ENCODE measurements around the gene CXXC5.

Gene CXXC5

DNA sequence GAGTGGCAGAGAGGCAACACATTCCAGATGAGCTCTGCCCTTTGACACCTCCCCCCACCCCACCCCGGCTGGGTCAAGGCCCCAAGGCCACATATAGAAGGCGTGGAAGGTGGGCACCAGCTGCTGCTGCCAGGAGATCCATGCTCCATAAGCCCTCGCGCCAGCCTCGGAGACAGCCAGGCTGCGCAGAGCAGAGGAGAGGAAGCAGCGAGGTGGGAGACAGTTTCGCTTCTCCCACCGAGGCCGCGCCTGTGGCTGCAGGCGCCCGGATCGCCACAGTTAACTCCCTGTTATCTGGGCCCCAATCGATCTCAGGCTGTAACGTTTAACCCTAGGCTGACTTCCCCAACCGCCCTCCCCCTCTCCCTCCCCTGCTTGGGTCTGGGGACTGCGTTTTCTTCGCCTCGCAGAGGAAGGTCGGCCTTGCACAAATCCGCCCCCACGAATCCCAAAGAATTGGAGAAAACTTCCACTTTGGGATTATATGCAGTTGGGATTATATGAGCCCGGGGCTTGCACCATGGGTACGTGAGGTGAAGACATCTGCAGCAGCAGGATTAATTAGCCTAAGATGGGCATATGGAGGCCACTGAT lies 1.1 kb upstream of the CXXC5 start:
- H3K27me3 ChIP-seq (replicated peaks), result no peaks in the 10 kb centered on the region
- H3K4me3 ChIP-seq (ENCODE audit: low read depth, low read length), result peak overlapping the region; percentile 87
- in situ Hi-C loops (cut with HindIII; ENCODE audit: low pct_ligation_motif_present, low sequenced_read_pairs), result loop anchor here (25.0 kb wide), 1 partner anchor 115 kb away; no protein-coding TSS in a partner anchor
- TF ChIP-seq, protein P1, sequence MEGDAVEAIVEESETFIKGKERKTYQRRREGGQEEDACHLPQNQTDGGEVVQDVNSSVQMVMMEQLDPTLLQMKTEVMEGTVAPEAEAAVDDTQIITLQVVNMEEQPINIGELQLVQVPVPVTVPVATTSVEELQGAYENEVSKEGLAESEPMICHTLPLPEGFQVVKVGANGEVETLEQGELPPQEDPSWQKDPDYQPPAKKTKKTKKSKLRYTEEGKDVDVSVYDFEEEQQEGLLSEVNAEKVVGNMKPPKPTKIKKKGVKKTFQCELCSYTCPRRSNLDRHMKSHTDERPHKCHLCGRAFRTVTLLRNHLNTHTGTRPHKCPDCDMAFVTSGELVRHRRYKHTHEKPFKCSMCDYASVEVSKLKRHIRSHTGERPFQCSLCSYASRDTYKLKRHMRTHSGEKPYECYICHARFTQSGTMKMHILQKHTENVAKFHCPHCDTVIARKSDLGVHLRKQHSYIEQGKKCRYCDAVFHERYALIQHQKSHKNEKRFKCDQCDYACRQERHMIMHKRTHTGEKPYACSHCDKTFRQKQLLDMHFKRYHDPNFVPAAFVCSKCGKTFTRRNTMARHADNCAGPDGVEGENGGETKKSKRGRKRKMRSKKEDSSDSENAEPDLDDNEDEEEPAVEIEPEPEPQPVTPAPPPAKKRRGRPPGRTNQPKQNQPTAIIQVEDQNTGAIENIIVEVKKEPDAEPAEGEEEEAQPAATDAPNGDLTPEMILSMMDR (IDR thresholded peaks at IDR 0.05; ENCODE audit: low read depth, low read length, missing control alignments), result no peak
- DNase-seq, result no peak
- no peak overlapping the region for H3K27ac ChIP-seq
- no peaks in the 10 kb centered on the region for H3K36me3 ChIP-seq (replicated peaks)

GRCh38 chr5:139647506-139648204 lies 494 bp upstream of the CXXC5 start:
- in situ Hi-C loops (cut with HindIII; ENCODE audit: low pct_ligation_motif_present, low sequenced_read_pairs), result loop anchor here (25.0 kb wide), 1 partner anchor 115 kb away; no protein-coding TSS in a partner anchor
- Histone ChIP-seq H3K36me3 (replicated peaks) (no peaks in the 10 kb centered on the region), H3K27me3 (replicated peaks) (no peaks in the 10 kb centered on the region), H3K27ac (no peak overlapping the region), H3K4me3 (ENCODE audit: low read depth, low read length) (peak overlapping the region; percentile 87)
- TF ChIP-seq, protein P1 (IDR thresholded peaks at IDR 0.05; ENCODE audit: low read depth, low read length, missing control alignments), result no peak
- no peak for DNase-seq

DNA sequence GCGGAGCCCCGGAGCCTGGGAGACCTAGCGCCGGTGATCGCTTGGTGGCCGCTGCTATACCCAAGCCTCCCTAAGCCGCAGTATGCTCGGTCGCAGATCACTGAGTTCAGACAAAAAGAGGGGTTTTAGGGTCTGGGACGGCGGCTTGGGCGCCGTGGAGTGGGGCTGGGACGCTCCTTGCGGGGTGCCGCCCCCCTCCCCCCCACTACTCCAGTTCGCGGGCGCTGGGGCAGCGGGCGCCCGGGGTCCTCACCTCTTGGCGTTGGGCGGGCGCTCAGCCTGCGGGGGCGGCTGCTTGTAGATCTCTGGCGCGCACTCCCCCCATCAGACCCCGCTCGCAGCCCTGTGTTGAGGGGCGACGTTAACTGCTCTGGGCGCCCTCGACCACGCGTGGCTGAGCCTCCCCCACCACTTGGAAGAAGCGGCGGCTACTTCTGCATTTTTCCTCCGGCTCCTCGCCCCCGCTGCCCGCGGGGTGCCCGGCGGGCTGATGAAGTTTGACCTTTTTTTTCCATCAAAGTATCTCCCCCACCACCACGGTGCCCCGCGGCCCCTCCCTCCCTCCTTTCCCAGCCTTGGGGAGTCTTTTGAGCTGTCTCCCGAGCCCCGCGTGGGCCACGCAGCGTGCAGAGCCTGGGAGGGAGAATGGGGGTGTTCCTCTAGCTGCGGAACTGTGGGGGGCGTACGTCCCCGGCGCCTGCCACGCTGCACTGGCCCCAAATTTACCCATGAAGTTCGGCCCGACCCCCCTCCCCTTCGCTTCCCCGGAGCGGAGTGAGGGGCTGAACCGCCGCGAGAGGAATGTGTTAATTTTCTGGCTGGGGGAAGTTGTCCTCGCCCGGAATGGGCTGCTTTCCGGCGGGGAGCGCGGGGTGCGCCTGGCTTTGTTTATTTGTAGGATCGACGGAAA lies 1.2 kb downstream of the CXXC5 start:
- no peak for DNase-seq
- in situ Hi-C loops (cut with HindIII; ENCODE audit: low pct_ligation_motif_present, low sequenced_read_pairs), result loop anchor here (25.0 kb wide), 1 partner anchor 113 kb away; no protein-coding TSS in a partner anchor
- H3K27ac ChIP-seq, result no peak overlapping the region

DNA sequence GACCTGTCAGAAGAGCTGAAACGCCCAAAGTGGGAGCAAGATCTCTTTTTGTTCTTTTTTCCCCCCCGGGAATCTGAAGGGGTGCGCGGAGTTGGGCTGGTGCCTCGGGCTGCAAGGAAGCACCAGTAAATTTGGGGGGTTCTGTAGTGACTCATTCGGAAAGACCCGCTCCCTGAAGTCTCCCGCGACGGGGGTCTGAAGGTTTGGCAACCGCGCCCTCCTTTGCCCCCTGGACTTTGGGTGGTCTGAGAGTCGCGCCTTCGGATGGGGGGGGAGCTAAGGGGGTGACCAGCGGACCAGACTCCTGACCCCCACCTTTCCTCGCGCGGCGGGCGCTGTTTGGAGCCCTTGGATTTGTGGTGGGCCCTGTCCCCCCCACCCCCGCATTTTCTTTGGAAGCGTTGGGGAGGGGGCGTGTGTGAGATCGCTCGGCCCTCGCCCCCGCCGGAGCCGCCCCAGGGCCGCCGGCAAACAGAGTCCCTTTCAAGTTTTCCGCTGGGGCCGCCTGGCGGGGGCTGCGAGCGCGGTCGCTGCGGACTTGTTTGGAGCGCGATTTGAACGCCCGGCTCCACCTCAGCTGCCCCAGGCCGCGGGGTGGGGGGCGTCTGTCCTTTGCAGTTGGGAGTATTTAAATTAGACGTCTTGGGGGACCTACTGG lies 2.0 kb downstream of the CXXC5 start:
- TF ChIP-seq, protein P1 (IDR thresholded peaks at IDR 0.05; ENCODE audit: low read depth, low read length, missing control alignments), result peak; percentile 60
- no peaks in the 10 kb centered on the region for H3K27me3 ChIP-seq (replicated peaks)
- no peak for DNase-seq
- in situ Hi-C loops (cut with HindIII; ENCODE audit: low pct_ligation_motif_present, low sequenced_read_pairs), result no loop called here
- peak overlapping the region; percentile 87 for H3K4me3 ChIP-seq (ENCODE audit: low read depth, low read length)
- H3K27ac ChIP-seq, result peak overlapping the region; percentile 13
- H3K36me3 ChIP-seq (replicated peaks), result no peaks in the 10 kb centered on the region

More for the DNA sequence above, 1.2 kb downstream of the CXXC5 start:
- H3K27me3 ChIP-seq (replicated peaks), result no peaks in the 10 kb centered on the region
- TF ChIP-seq, protein P1 (IDR thresholded peaks at IDR 0.05; ENCODE audit: low read depth, low read length, missing control alignments), result peak; percentile 5
- peak overlapping the region; percentile 87 for H3K4me3 ChIP-seq (ENCODE audit: low read depth, low read length)
- H3K36me3 ChIP-seq (replicated peaks), result no peaks in the 10 kb centered on the region

DNA sequence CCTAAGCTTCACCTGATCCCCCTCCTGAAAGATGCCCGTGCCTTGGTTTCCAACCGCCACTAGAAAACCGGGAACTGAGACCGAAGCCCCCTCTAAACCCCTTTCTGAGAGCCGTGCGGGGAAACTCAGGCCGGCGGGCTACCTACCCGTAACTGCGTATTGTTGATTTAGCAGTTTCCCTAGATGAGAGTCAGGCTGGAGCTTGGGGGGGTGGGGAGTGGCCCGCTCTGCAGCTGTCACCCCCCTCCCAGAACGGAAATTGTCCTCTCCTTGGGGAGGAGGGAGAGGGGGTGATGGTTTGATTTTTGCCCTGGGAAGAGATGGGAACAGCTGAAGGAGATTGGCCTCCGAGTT lies 2.5 kb downstream of the CXXC5 start:
- Histone ChIP-seq H3K27ac (peak overlapping the region; percentile 13), H3K4me3 (ENCODE audit: low read depth, low read length) (peak overlapping the region; percentile 87)

More for the DNA sequence above, 2.5 kb downstream of the CXXC5 start:
- Histone ChIP-seq H3K36me3 (replicated peaks) (no peaks in the 10 kb centered on the region), H3K27me3 (replicated peaks) (no peaks in the 10 kb centered on the region)
- TF ChIP-seq, protein P1 (IDR thresholded peaks at IDR 0.05; ENCODE audit: low read depth, low read length, missing control alignments), result no peak
- in situ Hi-C loops (cut with HindIII; ENCODE audit: low pct_ligation_motif_present, low sequenced_read_pairs), result no loop called here
- DNase-seq, result no peak
